CD4-positive, alpha-beta T cell treated with Interferon gamma for 1 hour (primary cell): ENCODE measurements around the gene GRM4.
A peak's percentile ranks its signal among the peaks of the same experiment; 100 is the strongest.

Experiments used
- DNase-seq: peaks from one replicate; pipeline ENCODE4 v3.0.0-alpha.2; 2020

Gene GRM4

GRCh38 chr6:34157236-34157830 is 11.4 kb upstream of the GRM4 start:
- DNase-seq = no peak

GRCh38 chr6:34155471-34156300 is 9.8 kb upstream of the GRM4 start:
- DNase-seq = no peak

GRCh38 chr6:34154668-34155447 is 9.0 kb upstream of the GRM4 start:
- DNase-seq = peak; percentile 52

GRCh38 chr6:34152806-34153520 is 7.1 kb upstream of the GRM4 start:
- DNase-seq = no peak

GRCh38 chr6:34152042-34152524 is 6.2 kb upstream of the GRM4 start:
- no peak for DNase-seq

GRCh38 chr6:34151321-34152041 is 5.6 kb upstream of the GRM4 start:
- DNase-seq = no peak

GRCh38 chr6:34150766-34151165 is 4.9 kb upstream of the GRM4 start:
- no peak for DNase-seq

- DNase-seq = no peak
Observed at GRCh38 chr6:34149831-34150400, 4.0 kb upstream of the GRM4 start.

- DNase-seq = no peak
Observed at GRCh38 chr6:34149452-34149810, 3.5 kb upstream of the GRM4 start.

- DNase-seq = no peak
Observed at GRCh38 chr6:34148631-34149451, 3.0 kb upstream of the GRM4 start.

- DNase-seq = no peak
Observed at GRCh38 chr6:34147906-34148630, 2.2 kb upstream of the GRM4 start.

- DNase-seq = no peak
Observed at GRCh38 chr6:34146801-34147592, 1.1 kb upstream of the GRM4 start.

GRCh38 chr6:34145161-34146020 is 496 bp downstream of the GRM4 start:
- DNase-seq = peak; percentile 16

GRCh38 chr6:34144581-34145160 is 1.2 kb downstream of the GRM4 start:
- DNase-seq = no peak

GRCh38 chr6:34143884-34144580 is 1.9 kb downstream of the GRM4 start:
- peak; percentile 29 for DNase-seq

- DNase-seq = no peak
Observed at GRCh38 chr6:34143196-34143883, 2.5 kb downstream of the GRM4 start.
